NT2/D1 (cell line): Measurements from ENCODE around the gene VPS39.

ENCODE experiments used
- SUZ12 ChIP-seq: IDR thresholded peaks from 2 replicates; pipeline ENCODE4 v1.6.1; 2011; ENCODE audit not compliant: insufficient read length, insufficient read depth; ENCODE audit errors: extremely low read depth
- YY1 ChIP-seq: IDR thresholded peaks from 2 replicates; pipeline ENCODE4 v1.6.1; 2011; ENCODE audit not compliant: insufficient read length, insufficient read depth
- ZNF274 ChIP-seq: IDR thresholded peaks from 2 replicates; pipeline ENCODE4 v1.6.1; 2011; ENCODE audit warnings: mild to moderate bottlenecking, low read depth, low read length

- TF ChIP-seq ZNF274 (no peak), YY1 (no peak), SUZ12 (no peak)
These were observed 63.2 kb downstream of the VPS39 start for GRCh38 chr15:42144841-42145375.
